Measurements from ENCODE around the gene UBAC1. TPM values are rescaled to one million over a fixed set of nuclear protein-coding genes. Genes with fewer than 3 reads are reported as not detected.

UBAC1 gene
- total RNA-seq, 1 donor from 2014 or later = 57.9 TPM

- Histone ChIP-seq H3K36me3 (no peaks in the 10 kb centered on the region), H3K27ac (no peak overlapping the region), H3K27me3 (no peaks in the 10 kb centered on the region), H3K4me3 (no peak overlapping the region), H3K9me3 (no peaks in the 10 kb centered on the region), H3K4me1 (peaks cover 8% of the 10 kb centered on the region)
- TF ChIP-seq CTCF (IDR thresholded peaks at IDR 0.05) (no peak), POLR2AphosphoS5 (IDR thresholded peaks at IDR 0.05; ENCODE audit: insufficient read depth in 1 of 2, low read depth in 1 of 2) (no peak), POLR2A (IDR thresholded peaks at IDR 0.05) (no peak)
- intact Hi-C loops (cut with DNase I) = no loop called here
- DNase-seq (ENCODE audit: extremely low spot score in 2 of 2) = no peak
Measured at GRCh38 chr9:135978642-135979546, 17.7 kb upstream of the UBAC1 start.

- Histone ChIP-seq H3K27ac (no peak overlapping the region), H3K9me3 (no peaks in the 10 kb centered on the region), H3K36me3 (no peaks in the 10 kb centered on the region), H3K4me3 (no peak overlapping the region), H3K27me3 (no peaks in the 10 kb centered on the region), H3K4me1 (peaks cover 8% of the 10 kb centered on the region)
- no peak for DNase-seq (ENCODE audit: extremely low spot score in 2 of 2)
- TF ChIP-seq POLR2AphosphoS5 (IDR thresholded peaks at IDR 0.05; ENCODE audit: insufficient read depth in 1 of 2, low read depth in 1 of 2) (no peak), CTCF (IDR thresholded peaks at IDR 0.05) (no peak), POLR2A (IDR thresholded peaks at IDR 0.05) (no peak)
- intact Hi-C loops (cut with DNase I) = no loop called here
Measured at GRCh38 chr9:135976944-135977343, 15.8 kb upstream of the UBAC1 start.

- H3K4me3 ChIP-seq = no peak overlapping the region
- no peak overlapping the region for H3K27ac ChIP-seq
- no peak for DNase-seq (ENCODE audit: extremely low spot score in 2 of 2)
- no peaks in the 10 kb centered on the region for H3K36me3 ChIP-seq
- TF ChIP-seq CTCF (IDR thresholded peaks at IDR 0.05) (no peak), POLR2AphosphoS5 (IDR thresholded peaks at IDR 0.05; ENCODE audit: insufficient read depth in 1 of 2, low read depth in 1 of 2) (no peak), POLR2A (IDR thresholded peaks at IDR 0.05) (no peak)
- H3K9me3 ChIP-seq = no peaks in the 10 kb centered on the region
- H3K4me1 ChIP-seq = peaks cover 8% of the 10 kb centered on the region
- H3K27me3 ChIP-seq = no peaks in the 10 kb centered on the region
- intact Hi-C loops (cut with DNase I) = no loop called here
Measured at GRCh38 chr9:135976531-135976930, 15.4 kb upstream of the UBAC1 start.

DNA sequence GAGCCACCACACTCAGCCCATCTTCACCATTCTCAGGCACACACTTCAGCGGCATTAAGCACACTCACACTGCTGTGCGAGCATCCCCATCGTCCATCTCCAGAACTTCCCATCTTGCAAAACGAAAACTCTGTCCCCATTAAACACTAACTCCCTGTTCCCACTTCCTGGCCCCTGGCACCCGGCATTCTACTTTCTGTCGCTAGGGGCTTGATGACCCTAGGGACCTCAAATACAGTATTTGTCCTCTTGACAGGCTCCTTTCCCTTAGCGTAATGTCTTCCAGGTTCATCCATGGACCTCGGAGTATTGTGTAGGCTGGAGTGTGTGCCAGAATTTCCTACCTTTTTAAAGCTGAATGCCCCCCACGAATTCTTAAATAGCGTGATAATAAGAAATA, 14.7 kb upstream of the UBAC1 start:
- TF ChIP-seq POLR2A (IDR thresholded peaks at IDR 0.05) = no peak
- no peak for TF ChIP-seq POLR2AphosphoS5 (IDR thresholded peaks at IDR 0.05; ENCODE audit: insufficient read depth in 1 of 2, low read depth in 1 of 2)
- no peak for TF ChIP-seq CTCF (IDR thresholded peaks at IDR 0.05)

GRCh38 chr9:135974220-135974573, 13.0 kb upstream of the UBAC1 start:
- no peaks in the 10 kb centered on the region for H3K9me3 ChIP-seq
- TF ChIP-seq POLR2AphosphoS5 (IDR thresholded peaks at IDR 0.05; ENCODE audit: insufficient read depth in 1 of 2, low read depth in 1 of 2) = no peak
- no peak for TF ChIP-seq CTCF (IDR thresholded peaks at IDR 0.05)
- no peak for TF ChIP-seq POLR2A (IDR thresholded peaks at IDR 0.05)
- no peak for DNase-seq (ENCODE audit: extremely low spot score in 2 of 2)
- intact Hi-C loops (cut with DNase I) = no loop called here
- H3K27ac ChIP-seq = no peak overlapping the region
- H3K27me3 ChIP-seq = no peaks in the 10 kb centered on the region
- no peaks in the 10 kb centered on the region for H3K36me3 ChIP-seq
- peaks cover 7% of the 10 kb centered on the region for H3K4me1 ChIP-seq
- no peak overlapping the region for H3K4me3 ChIP-seq

More for the DNA sequence above, 14.7 kb upstream of the UBAC1 start:
- intact Hi-C loops (cut with DNase I) = no loop called here
- Histone ChIP-seq H3K4me1 (peaks cover 8% of the 10 kb centered on the region), H3K27me3 (no peaks in the 10 kb centered on the region), H3K36me3 (no peaks in the 10 kb centered on the region), H3K4me3 (no peak overlapping the region), H3K27ac (no peak overlapping the region), H3K9me3 (no peaks in the 10 kb centered on the region)
- DNase-seq (ENCODE audit: extremely low spot score in 2 of 2) = no peak

Measured in vagina (tissue), 2 donors.